Heart left ventricle (tissue), 16 donors: ENCODE results near the gene LCE5A. TPM values are rescaled to one million over a fixed set of nuclear protein-coding genes. Genes with fewer than 3 reads are reported as not detected.

Experiments
- ATAC-seq, 4 donors: fragments of 200-7000 bp; cut with Tn5 transposase; one replicate each; pipeline ENCODE4 v1.9.1; 2020 to 2022; ENCODE audit warnings: moderate library complexity in 4 of 4, mild to moderate bottlenecking in 3 of 4, moderate number of reproducible peaks in 1 of 4
- DNase-seq, 5 donors: peaks; one replicate each; pipeline ENCODE4 v3.0.0-alpha.2; 2020
- H3K27ac ChIP-seq, 12 donors: fragments of 200-600 bp; sonication (generic) in 4 of 12; one replicate each; pipeline versions ENCODE4 v1.5.0 to v1.8.0; 2016 to 2022; ENCODE audit warnings: mild to moderate bottlenecking in 2 of 12
- H3K27me3 ChIP-seq, 9 donors: fragments of 200-600 bp; sonication (generic) in 2 of 9; one replicate each; pipeline versions ENCODE4 v1.5.1 to v1.8.0; 2016 to 2022; ENCODE audit warnings: mild to moderate bottlenecking in 3 of 9
- H3K36me3 ChIP-seq, 9 donors: fragments of 200-600 bp; sonication (generic) in 2 of 9; one replicate each; pipeline versions ENCODE4 v1.5.0 to v1.8.0; 2018 to 2022; ENCODE audit warnings: mild to moderate bottlenecking in 2 of 9
- H3K4me1 ChIP-seq, 12 donors: fragments of 200-600 bp; sonication (generic) in 4 of 12; one replicate each; pipeline versions ENCODE4 v1.5.0 to v1.8.0; 2016 to 2022; ENCODE audit warnings: mild to moderate bottlenecking in 3 of 12
- H3K4me3 ChIP-seq, 12 donors: fragments of 200-600 bp; sonication (generic) in 4 of 12; one replicate each; pipeline versions ENCODE4 v1.5.0 to v1.8.0; 2017 to 2022; ENCODE audit warnings: mild to moderate bottlenecking in 9 of 12, moderate library complexity in 4 of 12
- H3K9me3 ChIP-seq, 12 donors: fragments of 200-600 bp; sonication (generic) in 4 of 12; one replicate each; pipeline versions ENCODE4 v1.5.0 to v1.8.0; 2016 to 2022; ENCODE audit warnings: mild to moderate bottlenecking in 1 of 12
- POLR2A ChIP-seq, 2 donors: fragments of 450-650 bp; IDR thresholded peaks; one replicate each; pipeline ENCODE4 v1.6.1; 2017; ENCODE audit warnings: antibody characterized with exemption in 2 of 2, mild to moderate bottlenecking in 2 of 2, moderate library complexity in 2 of 2
- WGBS, 4 donors: extraction: QIAGEN DNeasy Blood & Tissue Kit in 2 of 4; methylation state at CpG; one replicate each; pipeline versions ENCODE4 v1.1.5 to v1.1.7; 2013 to 2018; 5-methylcytosine and 5-hydroxymethylcytosine counted together
- intact Hi-C, 10 donors: fragments of 100-400 bp; cut with DNase I; formaldehyde crosslinking; loops; one replicate each; pipeline versions ENCODE4 v1.11.1 to v1.14.2; 2022
- long read RNA-seq, 3 donors: library from polyadenylated mRNA; unstranded; transcript quantifications; one replicate each; pipeline ENCODE4 v2.0.0, GENCODE V29; 2020 to 2021
- polyA plus RNA-seq, 2 donors: library from polyadenylated mRNA; stranded (reverse); fragments of 200-250 nt; gene quantifications; one replicate each; pipeline ENCODE4 v1.2.3, GENCODE V29; 2013
- total RNA-seq, 9 donors: library from RNA; depleted of rRNA in 2 of 9; stranded (reverse); fragments of >200 nt in 2 of 9; fragmentation: NEBNext Ultra II Directional in 3 of 9; extraction: Animal tissue kit (Norgen Biotek cat#: 25700) in 3 of 9; gene quantifications; one replicate each; pipeline versions ENCODE4 v1.1.0 to v1.2.4, GENCODE V29; 2016 to 2023
- TF ChIP-seq, protein P1 (sequence below), 12 donors: fragments of 200-600 bp; sonication (generic) in 4 of 12; IDR thresholded peaks; one replicate each; pipeline versions ENCODE4 v1.5.0 to v1.8.0; 2018 to 2022; ENCODE audit warnings: antibody characterized with exemption in 12 of 12, mild to moderate bottlenecking in 5 of 12
- donor health status: ischemic (EF 13 %, LVEDD 7.1; RV severe dilation, severe dysfunction).
- donor health status: healthy with polysubstance abuse.
- donor health status: DM: no; HTN: yes; CAD: no.
- donor health status: DM: no; HTN: no; CAD: no.
- donor health status: ischemic (EF 25% LVEDD 6.9; RV normal size, moderate dysfunction).
- donor health status: ischemic (EF 25% LVEDD 5.7; RV mildly dilated, moderate dysfunction).
- donor health status: healthy.
- donor health status: DM: yes; HTN: yes; CAD: no.
- donor health status: ischemic (EF 35%, LVEDD 5.7; RV mildly dilated, moderate dysfunction).
- donor health status: nonischemic (EF 11% LVEDD 7.7; RV severe dilation, severe dysfunction).
- donor health status: DM: yes; HTN: yes; CAD: no.
- donor health status: PGD.
- donor health status: ischemic (EF 29% LVEDD 5.4; RV normal size, mild dysfunction).
- donor health status: nonischemic (EF 23%, LVEDD 6.1; RV moderate dilation, normal function).

Gene LCE5A
- not detected for total RNA-seq
- not detected for polyA plus RNA-seq
- long read RNA-seq, donor 1, result 0 reads
- long read RNA-seq, donor 2, result 0 reads
- long read RNA-seq, donor 3, result 0 reads

- Histone ChIP-seq H3K27me3 (peaks cover 2 to 60% (median 24%) of the 10 kb centered on the region in 9 donors), H3K27ac (no peak within 1 kb of the TSS), H3K9me3 (no peaks in the 10 kb centered on the region), H3K4me3 (no peak within 1 kb of the TSS), H3K36me3 (no peaks in the 10 kb centered on the region), H3K4me1 (peaks cover 0 to 7% (median 3%) of the 10 kb centered on the region in 12 donors)
- ATAC-seq, result no peak
- 82 to 92% (median 87%) methylated on average over 3 of the region's 3 CpGs for WGBS, 4 donors
- DNase-seq, result no peak
- intact Hi-C loops, result no loop called here
- no peak for TF ChIP-seq POLR2A (IDR thresholded peaks at IDR 0.05)
- TF ChIP-seq, protein P1, sequence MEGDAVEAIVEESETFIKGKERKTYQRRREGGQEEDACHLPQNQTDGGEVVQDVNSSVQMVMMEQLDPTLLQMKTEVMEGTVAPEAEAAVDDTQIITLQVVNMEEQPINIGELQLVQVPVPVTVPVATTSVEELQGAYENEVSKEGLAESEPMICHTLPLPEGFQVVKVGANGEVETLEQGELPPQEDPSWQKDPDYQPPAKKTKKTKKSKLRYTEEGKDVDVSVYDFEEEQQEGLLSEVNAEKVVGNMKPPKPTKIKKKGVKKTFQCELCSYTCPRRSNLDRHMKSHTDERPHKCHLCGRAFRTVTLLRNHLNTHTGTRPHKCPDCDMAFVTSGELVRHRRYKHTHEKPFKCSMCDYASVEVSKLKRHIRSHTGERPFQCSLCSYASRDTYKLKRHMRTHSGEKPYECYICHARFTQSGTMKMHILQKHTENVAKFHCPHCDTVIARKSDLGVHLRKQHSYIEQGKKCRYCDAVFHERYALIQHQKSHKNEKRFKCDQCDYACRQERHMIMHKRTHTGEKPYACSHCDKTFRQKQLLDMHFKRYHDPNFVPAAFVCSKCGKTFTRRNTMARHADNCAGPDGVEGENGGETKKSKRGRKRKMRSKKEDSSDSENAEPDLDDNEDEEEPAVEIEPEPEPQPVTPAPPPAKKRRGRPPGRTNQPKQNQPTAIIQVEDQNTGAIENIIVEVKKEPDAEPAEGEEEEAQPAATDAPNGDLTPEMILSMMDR (IDR thresholded peaks at IDR 0.05), result no peak
These were observed at the start of gene LCE5A for GRCh38 chr1:152510503-152510902. TSS of gene LCE5A (plus strand) at chr1:152510803. CDS start at chr1:152511535, 732 bp downstream.

- intact Hi-C loops, result loop anchor here in 2 of 10 donors (2.0 to 5.0 kb wide), 2 partner anchors 273 to 319 kb away; no protein-coding TSS in a partner anchor
- Histone ChIP-seq H3K4me1 (peaks cover 0 to 13% (median 2%) of the 10 kb centered on the region in 12 donors), H3K4me3 (no peak overlapping the region), H3K27ac (no peak overlapping the region), H3K9me3 (peaks cover 0 to 17% (median 0%) of the 10 kb centered on the region in 12 donors), H3K27me3 (peaks cover 0 to 7% (median 0%) of the 10 kb centered on the region in 9 donors), H3K36me3 (no peaks in the 10 kb centered on the region)
- TF ChIP-seq, protein P1 (IDR thresholded peaks at IDR 0.05), result peak; percentile 49 to 70 (median 60)
- no peak for TF ChIP-seq POLR2A (IDR thresholded peaks at IDR 0.05)
- WGBS, 4 donors, result 6 to 13% (median 9%) methylated on average over 6 of the region's 6 CpGs
- peak in 3 of 4 donors; percentile 52 to 72 (median 68) for ATAC-seq
- DNase-seq, result peak in 4 of 5 donors; percentile 28 to 36 (median 34)
These were observed 49.1 kb upstream of the LCE5A start for GRCh38 chr1:152461544-152461943.

- no peak overlapping the region for H3K27ac ChIP-seq
- H3K4me3 ChIP-seq, result no peak overlapping the region
- TF ChIP-seq, protein P1 (IDR thresholded peaks at IDR 0.05), result no peak
- no peak for TF ChIP-seq POLR2A (IDR thresholded peaks at IDR 0.05)
- WGBS, 4 donors, result 91 to 95% (median 93%) methylated on average over 26 of the region's 26 CpGs
- intact Hi-C loops, result loop anchor here in 1 of 10 donors (5.0 kb wide), 1 partner anchor 320 kb away; no protein-coding TSS in a partner anchor
- H3K27me3 ChIP-seq, result peaks cover 0 to 3% (median 0%) of the 10 kb centered on the region in 9 donors
- H3K36me3 ChIP-seq, result no peaks in the 10 kb centered on the region
- ATAC-seq, result no peak
- H3K4me1 ChIP-seq, result peaks cover 0 to 13% (median 2%) of the 10 kb centered on the region in 12 donors
- peaks cover 0 to 23% (median 0%) of the 10 kb centered on the region in 12 donors for H3K9me3 ChIP-seq
- no peak for DNase-seq
These were observed 48.0 kb upstream of the LCE5A start for GRCh38 chr1:152462636-152463035.

DNA sequence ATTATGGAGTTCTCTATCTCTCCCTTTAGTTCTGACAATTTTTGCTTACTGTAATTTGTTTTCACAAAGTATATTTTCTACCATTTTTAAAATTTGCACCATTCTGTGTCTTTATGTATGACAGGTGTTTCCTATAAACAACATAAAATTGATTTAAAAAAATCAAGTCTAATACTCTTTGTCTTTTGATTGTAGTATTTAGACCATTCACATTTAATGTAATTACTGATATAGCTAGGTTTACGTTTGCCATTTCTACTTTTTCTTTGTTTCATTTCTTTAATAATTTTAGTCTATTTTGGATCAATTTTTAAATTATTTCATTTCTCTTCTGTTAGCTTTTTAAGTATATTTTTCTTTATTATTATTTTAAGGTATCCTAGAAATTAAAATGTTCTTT, 44.4 kb upstream of the LCE5A start:
- H3K4me3 ChIP-seq, result no peak overlapping the region
- no peaks in the 10 kb centered on the region for H3K4me1 ChIP-seq
- no peak for TF ChIP-seq POLR2A (IDR thresholded peaks at IDR 0.05)
- TF ChIP-seq, protein P1 (IDR thresholded peaks at IDR 0.05), result no peak
- H3K27ac ChIP-seq, result no peak overlapping the region
- ATAC-seq (no peak), DNase-seq (no peak)
- intact Hi-C loops, result no loop called here
- peaks cover 0 to 23% (median 0%) of the 10 kb centered on the region in 12 donors for H3K9me3 ChIP-seq
- H3K36me3 ChIP-seq, result no peaks in the 10 kb centered on the region
- peaks cover 0 to 13% (median 0%) of the 10 kb centered on the region in 9 donors for H3K27me3 ChIP-seq
- 72 to 82% (median 75%) methylated on average over 1 of the region's 1 CpG for whole genome bisulfite sequencing, 4 donors
